ENCODE data around the gene MUC2.

Gene MUC2

DNA sequence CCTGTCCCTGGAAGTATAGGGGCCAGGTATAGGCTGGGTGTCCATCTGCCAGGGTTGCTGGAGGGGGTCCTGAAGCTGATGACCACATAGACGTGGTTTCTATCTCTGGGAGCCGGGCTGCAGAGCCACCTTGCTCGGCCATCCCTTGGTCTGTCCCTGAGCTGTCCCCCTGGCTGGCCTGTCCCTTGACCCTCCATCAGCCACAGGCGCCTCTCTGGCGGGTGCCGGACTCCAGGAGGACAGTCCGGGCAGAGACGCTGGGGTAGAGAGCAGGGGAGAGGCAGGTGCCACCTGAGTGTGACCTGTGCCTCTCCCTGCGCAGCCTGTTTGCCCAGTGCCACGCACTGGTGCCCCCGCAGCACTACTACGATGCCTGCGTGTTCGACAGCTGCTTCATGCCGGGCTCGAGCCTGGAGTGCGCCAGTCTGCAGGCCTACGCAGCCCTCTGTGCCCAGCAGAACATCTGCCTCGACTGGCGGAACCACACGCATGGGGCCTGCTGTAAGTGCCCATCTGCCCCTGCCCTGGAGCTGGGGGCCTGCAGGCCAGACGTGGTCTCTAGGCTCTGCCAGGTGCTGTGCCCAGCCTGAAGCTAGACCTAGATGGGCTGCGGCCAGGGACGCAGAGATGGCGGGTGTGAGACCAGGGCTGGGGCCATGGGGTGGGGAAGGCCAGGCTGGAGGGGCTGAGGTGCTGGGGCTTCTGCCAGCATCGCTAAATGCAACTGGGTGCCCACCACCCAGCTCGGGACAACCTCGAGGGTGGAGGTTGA is 29.9 kb downstream of the MUC2 start:
- DNase-seq (ENCODE audit: low read depth) = no peak
- TF ChIP-seq, protein P1, sequence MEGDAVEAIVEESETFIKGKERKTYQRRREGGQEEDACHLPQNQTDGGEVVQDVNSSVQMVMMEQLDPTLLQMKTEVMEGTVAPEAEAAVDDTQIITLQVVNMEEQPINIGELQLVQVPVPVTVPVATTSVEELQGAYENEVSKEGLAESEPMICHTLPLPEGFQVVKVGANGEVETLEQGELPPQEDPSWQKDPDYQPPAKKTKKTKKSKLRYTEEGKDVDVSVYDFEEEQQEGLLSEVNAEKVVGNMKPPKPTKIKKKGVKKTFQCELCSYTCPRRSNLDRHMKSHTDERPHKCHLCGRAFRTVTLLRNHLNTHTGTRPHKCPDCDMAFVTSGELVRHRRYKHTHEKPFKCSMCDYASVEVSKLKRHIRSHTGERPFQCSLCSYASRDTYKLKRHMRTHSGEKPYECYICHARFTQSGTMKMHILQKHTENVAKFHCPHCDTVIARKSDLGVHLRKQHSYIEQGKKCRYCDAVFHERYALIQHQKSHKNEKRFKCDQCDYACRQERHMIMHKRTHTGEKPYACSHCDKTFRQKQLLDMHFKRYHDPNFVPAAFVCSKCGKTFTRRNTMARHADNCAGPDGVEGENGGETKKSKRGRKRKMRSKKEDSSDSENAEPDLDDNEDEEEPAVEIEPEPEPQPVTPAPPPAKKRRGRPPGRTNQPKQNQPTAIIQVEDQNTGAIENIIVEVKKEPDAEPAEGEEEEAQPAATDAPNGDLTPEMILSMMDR (conservative IDR thresholded peaks at IDR 0.05; ENCODE audit: low read depth, low read length) = no peak
- no peak overlapping the region for H3K4me3 ChIP-seq (ENCODE audit: low read depth, low read length)

DNA sequence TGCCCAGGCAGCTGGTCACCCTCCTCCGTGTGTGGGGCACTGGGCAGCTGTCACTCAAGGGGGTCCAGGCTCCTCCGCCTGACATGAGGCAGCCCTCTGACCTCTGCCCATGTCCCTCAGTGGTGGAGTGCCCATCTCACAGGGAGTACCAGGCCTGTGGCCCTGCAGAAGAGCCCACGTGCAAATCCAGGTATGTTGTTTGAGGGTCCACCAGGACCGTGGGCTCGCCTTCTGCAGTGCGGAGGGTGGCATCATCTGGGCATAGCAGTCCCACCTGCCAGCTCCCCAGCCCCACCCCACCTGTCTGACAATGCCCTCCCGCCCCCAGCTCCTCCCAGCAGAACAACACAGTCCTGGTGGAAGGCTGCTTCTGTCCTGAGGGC is 30.5 kb downstream of the MUC2 start:
- H3K4me3 ChIP-seq (ENCODE audit: low read depth, low read length) = no peak overlapping the region
- no peak for DNase-seq (ENCODE audit: low read depth)
- TF ChIP-seq, protein P1 (conservative IDR thresholded peaks at IDR 0.05; ENCODE audit: low read depth, low read length) = no peak

DNA sequence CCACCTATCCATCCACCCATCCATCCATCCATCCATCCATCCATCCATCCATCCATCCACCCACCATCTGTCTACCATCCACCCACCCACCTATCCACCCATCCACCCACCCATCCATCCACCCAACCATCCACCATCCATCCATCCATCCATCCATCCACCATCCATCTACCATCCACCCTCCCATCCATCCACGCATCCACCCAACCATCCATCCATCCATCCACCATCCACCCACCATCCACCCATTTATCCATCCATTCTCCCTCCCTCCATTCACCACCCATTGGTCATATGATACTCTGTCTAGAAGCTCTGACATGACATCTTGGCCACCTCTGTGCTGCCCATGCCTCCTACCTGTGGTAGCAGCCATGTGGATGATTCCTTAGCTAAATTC is 31.7 kb downstream of the MUC2 start:
- DNase-seq (ENCODE audit: low read depth) = no peak
- H3K4me3 ChIP-seq (ENCODE audit: low read depth, low read length) = no peak overlapping the region
- TF ChIP-seq, protein P1 (conservative IDR thresholded peaks at IDR 0.05; ENCODE audit: low read depth, low read length) = no peak

DNA sequence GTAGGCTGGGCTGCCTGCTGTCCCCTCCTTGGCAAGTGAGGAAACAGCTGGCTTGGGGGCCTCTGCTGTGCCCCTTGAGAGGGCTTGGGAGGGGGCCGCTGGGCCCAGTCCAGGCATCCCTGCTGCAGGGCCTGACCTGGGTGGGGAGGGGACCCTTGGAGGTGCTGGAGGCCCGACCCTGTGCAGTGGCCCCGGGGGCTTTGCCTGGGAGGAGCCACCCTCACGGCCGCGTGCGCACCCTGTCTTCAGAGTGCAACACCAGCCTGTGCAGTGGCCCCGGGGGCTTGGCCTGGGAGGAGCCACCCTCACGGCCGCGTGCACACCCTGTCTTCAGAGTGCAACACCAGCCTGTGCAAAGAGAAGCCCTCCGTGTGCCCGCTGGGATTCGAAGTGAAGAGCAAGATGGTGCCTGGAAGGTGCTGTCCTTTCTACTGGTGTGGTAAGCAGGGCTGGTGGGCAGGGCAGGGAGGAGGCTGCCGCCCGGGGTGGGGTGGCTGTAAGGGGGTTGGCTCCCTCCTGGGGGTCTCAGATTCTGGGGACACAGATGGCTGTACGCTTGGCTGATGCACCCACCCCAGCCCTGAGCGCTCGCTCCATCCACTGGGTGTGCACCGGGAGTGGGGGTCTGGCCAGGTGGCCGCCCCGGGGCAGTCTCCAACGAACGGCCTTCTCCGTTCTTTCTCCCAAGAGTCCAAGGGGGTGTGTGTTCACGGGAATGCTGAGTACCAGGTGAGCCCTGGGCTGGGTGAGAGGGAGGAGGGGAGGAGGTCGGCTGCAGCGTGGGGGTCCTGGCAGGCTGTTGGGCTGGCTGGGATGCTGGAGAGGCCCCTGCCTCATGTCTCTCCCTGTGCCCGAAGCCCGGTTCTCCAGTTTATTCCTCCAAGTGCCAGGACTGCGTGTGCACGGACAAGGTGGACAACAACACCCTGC is 32.9 kb downstream of the MUC2 start:
- H3K4me3 ChIP-seq (ENCODE audit: low read depth, low read length) = no peak overlapping the region
- TF ChIP-seq, protein P1 (conservative IDR thresholded peaks at IDR 0.05; ENCODE audit: low read depth, low read length) = no peak
- no peak for DNase-seq (ENCODE audit: low read depth)

DNA sequence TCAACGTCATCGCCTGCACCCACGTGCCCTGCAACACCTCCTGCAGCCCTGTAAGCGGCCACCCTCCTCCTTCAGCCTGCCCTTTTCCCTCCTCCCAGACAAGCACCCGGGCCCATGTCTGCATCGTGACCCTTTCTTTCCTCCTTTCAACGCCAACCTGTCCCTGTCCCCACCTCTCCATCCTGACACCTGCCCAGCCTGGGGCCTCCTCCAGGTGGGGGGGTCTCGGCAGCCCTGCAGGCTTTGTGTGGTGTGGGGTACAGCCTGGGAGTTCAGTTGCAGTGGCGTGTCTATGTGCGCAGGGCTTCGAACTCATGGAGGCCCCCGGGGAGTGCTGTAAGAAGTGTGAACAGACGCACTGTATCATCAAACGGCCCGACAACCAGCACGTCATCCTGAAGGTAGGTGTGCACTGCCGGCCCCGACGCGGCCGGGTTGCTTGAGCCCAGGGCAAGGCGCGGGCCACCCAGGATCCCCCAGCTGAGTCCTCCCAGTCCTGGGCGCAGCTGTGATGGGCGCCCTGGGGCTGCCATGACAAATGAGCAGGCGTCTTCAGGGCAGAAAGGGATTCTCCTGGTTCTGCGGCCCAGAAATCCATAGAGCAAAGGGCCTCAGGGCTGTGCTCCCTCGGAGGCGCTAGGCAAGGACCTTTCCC is 33.7 kb downstream of the MUC2 start:
- H3K4me3 ChIP-seq (ENCODE audit: low read depth, low read length) = no peak overlapping the region
- DNase-seq (ENCODE audit: low read depth) = no peak
- TF ChIP-seq, protein P1 (conservative IDR thresholded peaks at IDR 0.05; ENCODE audit: low read depth, low read length) = no peak

DNA sequence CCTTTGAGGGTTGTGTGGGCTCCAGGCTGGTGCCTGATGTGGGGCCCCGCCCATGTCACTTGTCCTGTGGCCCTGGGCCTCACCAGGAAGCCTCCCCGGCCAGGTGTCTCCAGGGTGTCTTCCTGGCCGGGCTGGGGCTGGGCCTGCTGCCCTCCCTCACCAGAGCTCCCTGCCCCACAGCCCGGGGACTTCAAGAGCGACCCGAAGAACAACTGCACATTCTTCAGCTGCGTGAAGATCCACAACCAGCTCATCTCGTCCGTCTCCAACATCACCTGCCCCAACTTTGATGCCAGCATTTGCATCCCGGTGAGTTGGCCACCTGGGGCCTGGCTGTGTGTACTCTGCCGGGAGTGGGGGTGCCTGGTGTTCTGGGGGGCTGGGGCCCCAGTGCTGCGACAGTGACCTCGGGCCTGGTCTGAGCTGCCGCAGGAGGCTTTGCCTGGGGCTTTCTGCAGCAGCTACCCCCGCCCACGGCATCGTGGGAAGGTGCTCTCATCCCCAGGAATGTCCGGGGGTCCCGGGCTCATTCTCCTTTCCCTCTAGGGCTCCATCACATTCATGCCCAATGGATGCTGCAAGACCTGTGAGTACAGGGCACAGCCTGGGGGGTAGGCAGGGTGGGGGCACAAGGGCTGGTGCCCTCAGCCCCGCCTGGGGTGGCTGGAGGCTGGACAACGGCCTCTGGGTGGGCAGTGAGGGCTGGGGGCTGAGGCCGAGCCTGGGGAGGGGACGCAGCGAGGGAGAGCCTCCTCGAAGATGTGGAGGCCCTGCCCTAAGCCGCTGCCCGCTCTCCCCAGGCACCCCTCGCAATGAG is 34.6 kb downstream of the MUC2 start:
- no peak overlapping the region for H3K4me3 ChIP-seq (ENCODE audit: low read depth, low read length)
- DNase-seq (ENCODE audit: low read depth) = no peak
- TF ChIP-seq, protein P1 (conservative IDR thresholded peaks at IDR 0.05; ENCODE audit: low read depth, low read length) = no peak
